Mesothelial cell of epicardium (in vitro differentiated cells): Measurements from ENCODE around the gene DDB1. TPM values are rescaled to one million over a fixed set of nuclear protein-coding genes. Genes with fewer than 3 reads are reported as not detected.

ENCODE experiments used
- DNase-seq, 2 experiments: peaks; one replicate each; pipeline ENCODE4 v3.0.0; 2021; ENCODE audit warnings: low spot score in 2 of 2; ENCODE audit not compliant: unreplicated experiment in 2 of 2
- H3K27ac Mint-ChIP-seq: 2 replicates; pipeline ENCODE4 v1.8.0; 2021; ENCODE audit warnings: mixed read lengths
- H3K27me3 Mint-ChIP-seq: 2 replicates; pipeline ENCODE4 v1.8.0; 2021; ENCODE audit warnings: low read depth, mixed read lengths
- H3K36me3 Mint-ChIP-seq: 2 replicates; pipeline ENCODE4 v1.8.0; 2021; ENCODE audit warnings: mixed read lengths
- H3K4me1 Mint-ChIP-seq: 2 replicates; pipeline ENCODE4 v1.8.0; 2021; ENCODE audit warnings: mixed read lengths
- H3K4me3 Mint-ChIP-seq: 2 replicates; pipeline ENCODE4 v1.8.0; 2021; ENCODE audit warnings: mild to moderate bottlenecking, moderate library complexity, mixed read lengths
- H3K9me3 Mint-ChIP-seq: 2 replicates; pipeline ENCODE4 v1.8.0; 2021; ENCODE audit warnings: mixed read lengths
- CTCF ChIP-seq: fragments of 200-600 bp; sonication (generic); IDR thresholded peaks from one replicate; pipeline ENCODE4 v1.5.0; 2021; ENCODE audit warnings: antibody characterized with exemption; ENCODE audit not compliant: unreplicated experiment
- total RNA-seq: library from RNA; stranded (reverse); gene quantifications from 3 replicates; pipeline ENCODE4 v1.2.1, GENCODE V29; 2021

The DDB1 gene
- total RNA-seq, 1 donor from 2014 or later: 253 TPM

GRCh38 chr11:61275191-61275590, 57.7 kb downstream of the DDB1 start:
- DNase-seq: no peak

GRCh38 chr11:61274084-61274483, 58.8 kb downstream of the DDB1 start:
- H3K9me3 Mint-ChIP-seq: no peaks in the 10 kb centered on the region
- no peak for DNase-seq
- no peak overlapping the region for H3K4me3 Mint-ChIP-seq
- TF ChIP-seq CTCF: no peak
- peaks cover 8% of the 10 kb centered on the region for H3K4me1 Mint-ChIP-seq
- H3K27ac Mint-ChIP-seq: no peak overlapping the region
- no peaks in the 10 kb centered on the region for H3K27me3 Mint-ChIP-seq
- H3K36me3 Mint-ChIP-seq: no peaks in the 10 kb centered on the region

More at GRCh38 chr11:61275191-61275590, 57.7 kb downstream of the DDB1 start:
- TF ChIP-seq CTCF: no peak
- Mint-ChIP-seq H3K9me3 (no peaks in the 10 kb centered on the region), H3K4me1 (peaks cover 8% of the 10 kb centered on the region), H3K27ac (no peak overlapping the region), H3K4me3 (no peak overlapping the region), H3K36me3 (no peaks in the 10 kb centered on the region), H3K27me3 (no peaks in the 10 kb centered on the region)

- no peak overlapping the region for H3K4me3 Mint-ChIP-seq
- H3K27ac Mint-ChIP-seq: no peak overlapping the region
- H3K36me3 Mint-ChIP-seq: no peaks in the 10 kb centered on the region
- H3K4me1 Mint-ChIP-seq: peaks cover 7% of the 10 kb centered on the region
- no peak for TF ChIP-seq CTCF
- no peaks in the 10 kb centered on the region for H3K9me3 Mint-ChIP-seq
- H3K27me3 Mint-ChIP-seq: no peaks in the 10 kb centered on the region
- DNase-seq: no peak
These were observed 59.5 kb downstream of the DDB1 start for GRCh38 chr11:61273178-61274078.

- H3K27me3 Mint-ChIP-seq: no peaks in the 10 kb centered on the region
- no peaks in the 10 kb centered on the region for H3K9me3 Mint-ChIP-seq
- peaks cover under 1% of the 10 kb centered on the region for H3K4me1 Mint-ChIP-seq
- H3K27ac Mint-ChIP-seq: no peak overlapping the region
- H3K4me3 Mint-ChIP-seq: no peak overlapping the region
- no peak for TF ChIP-seq CTCF
- no peaks in the 10 kb centered on the region for H3K36me3 Mint-ChIP-seq
- no peak for DNase-seq
These were observed 60.2 kb downstream of the DDB1 start for GRCh38 chr11:61272731-61273130.

- no peak for DNase-seq
- Mint-ChIP-seq H3K4me3 (no peak overlapping the region), H3K36me3 (no peaks in the 10 kb centered on the region), H3K27me3 (no peaks in the 10 kb centered on the region), H3K9me3 (no peaks in the 10 kb centered on the region), H3K27ac (no peak overlapping the region), H3K4me1 (no peaks in the 10 kb centered on the region)
- TF ChIP-seq CTCF: no peak
These were observed 62.4 kb downstream of the DDB1 start for GRCh38 chr11:61270354-61271076.
